ENCODE data around the gene CD81.

CD81 gene

GRCh38 chr11:2413742-2414579 is 36.9 kb downstream of the CD81 start:
- no peak overlapping the region for H3K4me3 ChIP-seq (ENCODE audit: low read depth, low read length)
- no peak for TF ChIP-seq CTCF (IDR thresholded peaks at IDR 0.05; ENCODE audit: low read depth, low read length)

- H3K4me3 ChIP-seq (ENCODE audit: low read depth, low read length), result no peak overlapping the region
- TF ChIP-seq CTCF (IDR thresholded peaks at IDR 0.05; ENCODE audit: low read depth, low read length), result no peak
Observed at GRCh38 chr11:2414616-2415015, 37.5 kb downstream of the CD81 start.

- TF ChIP-seq CTCF (IDR thresholded peaks at IDR 0.05; ENCODE audit: low read depth, low read length), result no peak
- H3K4me3 ChIP-seq (ENCODE audit: low read depth, low read length), result no peak overlapping the region
Observed at GRCh38 chr11:2415171-2415570, 38.1 kb downstream of the CD81 start.

GRCh38 chr11:2415601-2416380 is 38.7 kb downstream of the CD81 start:
- H3K4me3 ChIP-seq (ENCODE audit: low read depth, low read length), result no peak overlapping the region
- TF ChIP-seq CTCF (IDR thresholded peaks at IDR 0.05; ENCODE audit: low read depth, low read length), result no peak

GRCh38 chr11:2416765-2417164 is 39.7 kb downstream of the CD81 start:
- no peak for TF ChIP-seq CTCF (IDR thresholded peaks at IDR 0.05; ENCODE audit: low read depth, low read length)
- H3K4me3 ChIP-seq (ENCODE audit: low read depth, low read length), result no peak overlapping the region

- no peak for TF ChIP-seq CTCF (IDR thresholded peaks at IDR 0.05; ENCODE audit: low read depth, low read length)
- H3K4me3 ChIP-seq (ENCODE audit: low read depth, low read length), result no peak overlapping the region
Observed at GRCh38 chr11:2417856-2418692, 41.0 kb downstream of the CD81 start.

Data from WI38 (cell line).